MM.1S (cell line): ENCODE data around the gene SCAPER.
"Not testable (repeated sequence)": the region's sequence is repeated elsewhere in the genome, so short reads cannot be mapped to it uniquely, and the experiment has no call there.

Source experiments
- DNase-seq: peaks from one replicate; pipeline ENCODE4 v3.0.0-alpha.2; 2015
- H2AFZ ChIP-seq: fragments of 300-600 bp; sonication (generic); 2 replicates; pipeline ENCODE4 v1.6.0; 2016; ENCODE audit warnings: antibody characterized with exemption, low read length
- H3F3A ChIP-seq: fragments of 300-600 bp; sonication (generic); 2 replicates; pipeline ENCODE4 v1.6.1; 2016; ENCODE audit warnings: mild to moderate bottlenecking, antibody characterized with exemption, low read length, moderate library complexity, mixed read lengths; ENCODE audit not compliant: insufficient read depth
- H3K27ac ChIP-seq: fragments of 300-600 bp; sonication (generic); 2 replicates; pipeline ENCODE4 v1.5.1; 2016; ENCODE audit warnings: mild to moderate bottlenecking, low read length
- H3K27me3 ChIP-seq: fragments of 300-600 bp; sonication (generic); replicated peaks from 2 replicates; pipeline ENCODE4 v1.6.0; 2016; ENCODE audit warnings: low read length; ENCODE audit not compliant: insufficient read depth
- H3K36me3 ChIP-seq: fragments of 300-600 bp; sonication (generic); replicated peaks from 2 replicates; pipeline ENCODE4 v1.6.1; 2016; ENCODE audit warnings: mild to moderate bottlenecking, low read length, mixed read lengths; ENCODE audit not compliant: insufficient read depth
- H3K4me1 ChIP-seq: fragments of 300-600 bp; sonication (generic); 2 replicates; pipeline ENCODE4 v1.6.1; 2016; ENCODE audit warnings: low read length, mixed read lengths
- H3K4me2 ChIP-seq: fragments of 300-600 bp; sonication (generic); 2 replicates; pipeline ENCODE4 v1.6.0; 2016; ENCODE audit warnings: low read depth, low read length
- H3K4me3 ChIP-seq: fragments of 300-600 bp; sonication (generic); 2 replicates; pipeline ENCODE4 v1.5.1; 2016; ENCODE audit warnings: low read length, mixed read lengths
- H3K79me2 ChIP-seq: fragments of 300-600 bp; sonication (generic); 2 replicates; pipeline ENCODE4 v1.6.1; 2016; ENCODE audit warnings: mixed run types, low read length, mixed read lengths
- H3K9ac ChIP-seq: fragments of 300-600 bp; sonication (generic); 2 replicates; pipeline ENCODE4 v1.6.1; 2016; ENCODE audit warnings: low read length, mixed read lengths
- H3K9me2 ChIP-seq: fragments of 300-600 bp; sonication (generic); replicated peaks from 2 replicates; pipeline ENCODE4 v1.6.1; 2016; ENCODE audit warnings: mild to moderate bottlenecking, low read length, mixed read lengths; ENCODE audit not compliant: insufficient read depth
- H3K9me3 ChIP-seq: fragments of 300-600 bp; sonication (generic); replicated peaks from 2 replicates; pipeline ENCODE4 v1.6.1; 2016; ENCODE audit warnings: mild to moderate bottlenecking, low read length, mixed read lengths; ENCODE audit not compliant: insufficient read depth
- H4K20me1 ChIP-seq: fragments of 300-600 bp; sonication (generic); 2 replicates; pipeline ENCODE4 v1.6.1; 2016; ENCODE audit warnings: mild to moderate bottlenecking, low read length, moderate library complexity, mixed read lengths; ENCODE audit not compliant: insufficient read depth
- EZH2 ChIP-seq: fragments of 300-600 bp; sonication (generic); optimal IDR thresholded peaks from 2 replicates; pipeline ENCODE3; 2017; ENCODE audit warnings: low read depth, mild to moderate bottlenecking, antibody characterized with exemption, low read length, mixed read lengths
- EZH2phosphoT487 ChIP-seq: fragments of 300-600 bp; sonication (generic); IDR thresholded peaks from 2 replicates; pipeline ENCODE4 v1.6.1; 2018; ENCODE audit warnings: antibody characterized with exemption, low read length
- TF ChIP-seq, protein P1 (sequence below): fragments of 300-600 bp; sonication (generic); IDR thresholded peaks from 2 replicates; pipeline ENCODE4 v1.5.1; 2016; ENCODE audit warnings: antibody characterized with exemption, low read length, mixed read lengths

SCAPER gene

GRCh38 chr15:76299786-76300185, 605.4 kb downstream of the SCAPER start:
- Histone ChIP-seq H3K79me2 (peaks cover 94% of the 10 kb centered on the region), H3K4me3 (no peak overlapping the region), H3K36me3 (no peaks in the 10 kb centered on the region), H3F3A (no peaks in the 10 kb centered on the region), H3K9me3 (no peaks in the 10 kb centered on the region), H3K9ac (no peak overlapping the region), H4K20me1 (peaks cover 33% of the 10 kb centered on the region), H3K4me2 (no peak overlapping the region), H3K27ac (no peak overlapping the region), H3K27me3 (no peaks in the 10 kb centered on the region), H2AFZ (no peak overlapping the region), H3K4me1 (no peaks in the 10 kb centered on the region), H3K9me2 (no peaks in the 10 kb centered on the region)
- no peak for DNase-seq
- TF ChIP-seq EZH2 (no peak), EZH2phosphoT487 (no peak)
- TF ChIP-seq, protein P1, sequence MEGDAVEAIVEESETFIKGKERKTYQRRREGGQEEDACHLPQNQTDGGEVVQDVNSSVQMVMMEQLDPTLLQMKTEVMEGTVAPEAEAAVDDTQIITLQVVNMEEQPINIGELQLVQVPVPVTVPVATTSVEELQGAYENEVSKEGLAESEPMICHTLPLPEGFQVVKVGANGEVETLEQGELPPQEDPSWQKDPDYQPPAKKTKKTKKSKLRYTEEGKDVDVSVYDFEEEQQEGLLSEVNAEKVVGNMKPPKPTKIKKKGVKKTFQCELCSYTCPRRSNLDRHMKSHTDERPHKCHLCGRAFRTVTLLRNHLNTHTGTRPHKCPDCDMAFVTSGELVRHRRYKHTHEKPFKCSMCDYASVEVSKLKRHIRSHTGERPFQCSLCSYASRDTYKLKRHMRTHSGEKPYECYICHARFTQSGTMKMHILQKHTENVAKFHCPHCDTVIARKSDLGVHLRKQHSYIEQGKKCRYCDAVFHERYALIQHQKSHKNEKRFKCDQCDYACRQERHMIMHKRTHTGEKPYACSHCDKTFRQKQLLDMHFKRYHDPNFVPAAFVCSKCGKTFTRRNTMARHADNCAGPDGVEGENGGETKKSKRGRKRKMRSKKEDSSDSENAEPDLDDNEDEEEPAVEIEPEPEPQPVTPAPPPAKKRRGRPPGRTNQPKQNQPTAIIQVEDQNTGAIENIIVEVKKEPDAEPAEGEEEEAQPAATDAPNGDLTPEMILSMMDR: no peak

GRCh38 chr15:76298986-76299385, 606.2 kb downstream of the SCAPER start:
- Histone ChIP-seq H3K4me1 (no peaks in the 10 kb centered on the region), H4K20me1 (peaks cover 31% of the 10 kb centered on the region), H3K4me2 (no peak overlapping the region), H3K36me3 (no peaks in the 10 kb centered on the region), H3K4me3 (no peak overlapping the region), H3F3A (no peaks in the 10 kb centered on the region), H3K27ac (no peak overlapping the region), H3K79me2 (peaks cover 95% of the 10 kb centered on the region), H3K9me2 (no peaks in the 10 kb centered on the region), H3K9me3 (no peaks in the 10 kb centered on the region), H3K27me3 (no peaks in the 10 kb centered on the region), H3K9ac (no peak overlapping the region), H2AFZ (no peak overlapping the region)
- no peak for DNase-seq
- TF ChIP-seq EZH2: no peak
- TF ChIP-seq EZH2phosphoT487: no peak
- TF ChIP-seq, protein P1: no peak

DNA sequence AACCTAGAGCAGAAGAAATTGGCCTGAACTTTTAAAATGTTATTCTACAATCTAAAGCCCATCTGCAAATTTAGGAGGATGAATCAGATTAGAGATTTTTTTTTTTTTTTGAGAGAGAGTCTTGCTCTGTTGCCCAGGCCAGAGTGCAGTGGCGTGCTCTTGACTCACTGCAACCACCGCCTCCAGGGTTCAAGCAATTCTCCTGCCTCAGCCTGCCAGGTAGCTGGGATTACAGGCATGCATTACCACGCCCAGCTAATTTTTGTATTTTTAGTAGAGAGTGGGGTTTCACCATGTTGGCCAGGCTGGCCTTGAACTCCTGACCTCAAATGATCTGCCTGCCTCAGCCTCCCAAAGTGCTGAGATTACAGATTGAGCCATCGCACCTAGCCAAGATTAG, 607.2 kb downstream of the SCAPER start:
- Histone ChIP-seq H4K20me1 (peaks cover 26% of the 10 kb centered on the region), H3K79me2 (peaks cover 95% of the 10 kb centered on the region)
- not testable (repeated sequence) for H3K27ac ChIP-seq, DNase-seq, H3K4me1 ChIP-seq, H2AFZ ChIP-seq, H3K4me2 ChIP-seq, H3K36me3 ChIP-seq, H3K27me3 ChIP-seq, H3K9me3 ChIP-seq, H3K9ac ChIP-seq, H3F3A ChIP-seq, H3K9me2 ChIP-seq, H3K4me3 ChIP-seq
